K562 (cell line): ENCODE data around the gene SRCAP. TPM values are rescaled to one million over a fixed set of nuclear protein-coding genes. Genes with fewer than 3 reads are reported as not detected.

ENCODE experiments used
- ETS2 ChIP-seq: IDR thresholded peaks from 2 replicates; pipeline ENCODE4 v1.6.1; 2016; ENCODE audit warnings: borderline replicate concordance, missing genetic modification characterization, mild to moderate bottlenecking, moderate library complexity, missing compliant biosample characterization; ENCODE audit not compliant: poor library complexity, severe bottlenecking
- FOSL1 ChIP-seq: fragments of 200-800 bp; sonication (Bioruptor generic); conservative IDR thresholded peaks from 2 replicates; pipeline ENCODE4 v1.6.1; 2016; ENCODE audit warnings: missing genetic modification characterization, missing compliant biosample characterization
- FOXA3 ChIP-seq, 2 experiments: fragments of 450-650 bp in 1 of 2; sonication (generic) in 1 of 2; formaldehyde crosslinking; IDR thresholded peaks in 1 of 2; conservative IDR thresholded peaks in 1 of 2; 2 replicates each; pipeline versions ENCODE4 v1.4.0 to v1.8.0; 2020 to 2022; ENCODE audit warnings: mild to moderate bottlenecking in 2 of 2, missing genetic modification reagents in 1 of 2
- FOXM1 ChIP-seq, 2 experiments: fragments of 450-650 bp in 1 of 2; sonication (generic) in 1 of 2; formaldehyde crosslinking in 1 of 2; IDR thresholded peaks; 2 replicates each; pipeline versions ENCODE4 v1.6.1 to v1.9.0; 2017 to 2022; ENCODE audit warnings: low read depth in 2 of 2, mild to moderate bottlenecking in 2 of 2, missing genetic modification reagents in 1 of 2, moderate library complexity in 1 of 2
- FOXP1 ChIP-seq: sonication (generic); formaldehyde crosslinking; IDR thresholded peaks from 2 replicates; pipeline ENCODE4 v1.8.0; 2022; ENCODE audit warnings: mild to moderate bottlenecking, missing genetic modification reagents
- GABPB1 ChIP-seq: sonication (generic); formaldehyde crosslinking; IDR thresholded peaks from 2 replicates; pipeline ENCODE4 v1.8.0; 2022; ENCODE audit warnings: mild to moderate bottlenecking, missing genetic modification reagents
- NCOA6 ChIP-seq: fragments of 450-650 bp; IDR thresholded peaks from 2 replicates; pipeline ENCODE4 v1.6.1; 2017; ENCODE audit warnings: mild to moderate bottlenecking
- NELFE ChIP-seq: IDR thresholded peaks from 2 replicates; pipeline ENCODE4 v1.6.1; 2011; ENCODE audit warnings: mild to moderate bottlenecking; ENCODE audit not compliant: insufficient read depth, insufficient read length
- NFATC3 ChIP-seq: fragments of 450-650 bp; IDR thresholded peaks from 2 replicates; pipeline ENCODE4 v1.6.1; 2017; ENCODE audit warnings: mild to moderate bottlenecking
- SMARCA4 ChIP-seq: fragments of 450-650 bp; IDR thresholded peaks from 2 replicates; pipeline ENCODE4 v1.6.1; 2016
- THAP12 ChIP-seq: fragments of 250-450 bp; sonication (Bioruptor Pico); IDR thresholded peaks from 2 replicates; pipeline ENCODE4 v1.9.0; 2021; ENCODE audit warnings: mild to moderate bottlenecking, inconsistent platforms
- ZKSCAN8 ChIP-seq: fragments of 200-800 bp; sonication (Bioruptor generic); IDR thresholded peaks from 2 replicates; pipeline ENCODE4 v1.6.1; 2016; ENCODE audit warnings: missing genetic modification characterization, missing compliant biosample characterization
- ZNF140 ChIP-seq: fragments of 250-450 bp; sonication (Bioruptor Pico); IDR thresholded peaks from 2 replicates; pipeline ENCODE4 v1.8.0; 2021; ENCODE audit warnings: moderate library complexity, mild to moderate bottlenecking, inconsistent platforms
- ZNF431 ChIP-seq: sonication (generic); formaldehyde crosslinking; IDR thresholded peaks from 2 replicates; pipeline ENCODE4 v1.8.0; 2022; ENCODE audit warnings: mild to moderate bottlenecking, missing genetic modification reagents
- ZNF436 ChIP-seq: fragments of 250-450, 450-650 bp; sonication (Bioruptor Pico); formaldehyde crosslinking; IDR thresholded peaks from 2 replicates; pipeline ENCODE4 v1.7.0; 2020; ENCODE audit warnings: mild to moderate bottlenecking
- ZNF76 ChIP-seq: fragments of 250-450 bp; sonication (Bioruptor Pico); IDR thresholded peaks from 2 replicates; pipeline ENCODE4 v1.4.0; 2020; ENCODE audit warnings: mild to moderate bottlenecking, moderate library complexity, borderline replicate concordance
- ZNF830 ChIP-seq: fragments of 250-450 bp; sonication (Bioruptor Pico); IDR thresholded peaks from 2 replicates; pipeline ENCODE4 v1.5.0; 2021; ENCODE audit warnings: mild to moderate bottlenecking
- polyA plus RNA-seq, 8 experiments: library from polyadenylated mRNA; depleted of rRNA in 4 of 8; stranded (reverse) in 5 of 8; unstranded in 3 of 8; fragments of >200 nt; fragmentation: Nextera tagmentation in 2 of 8; fragmentation: Illumina TruSeq in 1 of 8; extraction: Ambion mirVana in 2 of 8; extraction: Trizol in 1 of 8; gene quantifications; 2 replicates each; pipeline versions ENCODE4 v1.2.1 to v1.2.3, GENCODE V29; 2011 to 2014; ENCODE audit warnings: inconsistent platforms in 1 of 8, missing spikeins in 1 of 8
- total RNA-seq, 7 experiments: library from RNA; depleted of rRNA in 6 of 7; stranded (reverse); fragments of >200 nt in 6 of 7; fragmentation: Illumina TruSeq in 2 of 7; extraction: Trizol in 2 of 7; gene quantifications; 2 replicates each; pipeline versions ENCODE4 v1.2.1 to v1.2.3, GENCODE V29; 2011 to 2021; ENCODE audit warnings: low replicate concordance in 1 of 7
- TF ChIP-seq, protein P1 (sequence below): fragments of 450-650 bp; IDR thresholded peaks from 2 replicates; pipeline ENCODE4 v1.6.1; 2017; ENCODE audit warnings: antibody characterized with exemption
- TF ChIP-seq, protein P2 (sequence below): IDR thresholded peaks from 2 replicates; pipeline ENCODE4 v1.6.1; 2016; ENCODE audit warnings: missing genetic modification characterization, missing compliant biosample characterization
- TF ChIP-seq, protein P3 (sequence below): sonication (generic); formaldehyde crosslinking; IDR thresholded peaks from 2 replicates; pipeline ENCODE4 v1.8.0; 2022; ENCODE audit warnings: missing genetic modification reagents, mild to moderate bottlenecking, borderline replicate concordance

SRCAP gene
- total and polyA plus RNA-seq, 9 of the 15 experiments (the other 6 are each of a cell fraction or from before 2014, with no cell fraction given): 0.21 to 62.6 (median 5.8) TPM

- TF ChIP-seq, protein P1, sequence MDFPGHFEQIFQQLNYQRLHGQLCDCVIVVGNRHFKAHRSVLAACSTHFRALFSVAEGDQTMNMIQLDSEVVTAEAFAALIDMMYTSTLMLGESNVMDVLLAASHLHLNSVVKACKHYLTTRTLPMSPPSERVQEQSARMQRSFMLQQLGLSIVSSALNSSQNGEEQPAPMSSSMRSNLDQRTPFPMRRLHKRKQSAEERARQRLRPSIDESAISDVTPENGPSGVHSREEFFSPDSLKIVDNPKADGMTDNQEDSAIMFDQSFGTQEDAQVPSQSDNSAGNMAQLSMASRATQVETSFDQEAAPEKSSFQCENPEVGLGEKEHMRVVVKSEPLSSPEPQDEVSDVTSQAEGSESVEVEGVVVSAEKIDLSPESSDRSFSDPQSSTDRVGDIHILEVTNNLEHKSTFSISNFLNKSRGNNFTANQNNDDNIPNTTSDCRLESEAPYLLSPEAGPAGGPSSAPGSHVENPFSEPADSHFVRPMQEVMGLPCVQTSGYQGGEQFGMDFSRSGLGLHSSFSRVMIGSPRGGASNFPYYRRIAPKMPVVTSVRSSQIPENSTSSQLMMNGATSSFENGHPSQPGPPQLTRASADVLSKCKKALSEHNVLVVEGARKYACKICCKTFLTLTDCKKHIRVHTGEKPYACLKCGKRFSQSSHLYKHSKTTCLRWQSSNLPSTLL: no peak
- TF ChIP-seq ZNF830 (CRISPR knock-in tag) (no peak), FOXP1 (CRISPR knock-in tag) (peak; percentile 31; the same call in 1 of the 2 replicates), ZKSCAN8 (CRISPR knock-in tag) (no peak), GABPB1 (CRISPR knock-in tag) (peak; percentile 24; the same call in 1 of the 2 replicates), NFATC3 (no peak), FOXM1 (IDR thresholded peaks at IDR 0.05; ENCODE audit: low read depth) (no peak), FOXM1 (CRISPR knock-in tag; IDR thresholded peaks at IDR 0.05; ENCODE audit: low read depth) (no peak), ZNF436 (no peak), SMARCA4 (0 out of 2 replicates have a peak, but pooled peaks have one; percentile 10), ZNF431 (no peak), THAP12 (CRISPR knock-in tag) (no peak), NELFE (no peak), ZNF140 (CRISPR knock-in tag) (no peak), NCOA6 (no peak), ZNF76 (no peak), ETS2 (tag) (no peak), FOSL1 (tag) (no peak), FOXA3 (CRISPR knock-in tag; conservative IDR thresholded peaks at IDR 0.05 in 1 of 2, IDR thresholded peaks at IDR 0.05 in 1 of 2) (no peak; a peak in 1 of 4 replicates)
- TF ChIP-seq, protein P2, sequence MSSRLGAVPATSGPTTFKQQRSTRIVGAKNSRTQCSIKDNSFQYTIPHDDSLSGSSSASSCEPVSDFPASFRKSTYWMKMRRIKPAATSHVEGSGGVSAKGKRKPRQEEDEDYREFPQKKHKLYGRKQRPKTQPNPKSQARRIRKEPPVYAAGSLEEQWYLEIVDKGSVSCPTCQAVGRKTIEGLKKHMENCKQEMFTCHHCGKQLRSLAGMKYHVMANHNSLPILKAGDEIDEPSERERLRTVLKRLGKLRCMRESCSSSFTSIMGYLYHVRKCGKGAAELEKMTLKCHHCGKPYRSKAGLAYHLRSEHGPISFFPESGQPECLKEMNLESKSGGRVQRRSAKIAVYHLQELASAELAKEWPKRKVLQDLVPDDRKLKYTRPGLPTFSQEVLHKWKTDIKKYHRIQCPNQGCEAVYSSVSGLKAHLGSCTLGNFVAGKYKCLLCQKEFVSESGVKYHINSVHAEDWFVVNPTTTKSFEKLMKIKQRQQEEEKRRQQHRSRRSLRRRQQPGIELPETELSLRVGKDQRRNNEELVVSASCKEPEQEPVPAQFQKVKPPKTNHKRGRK (tag): no peak
- TF ChIP-seq, protein P3, sequence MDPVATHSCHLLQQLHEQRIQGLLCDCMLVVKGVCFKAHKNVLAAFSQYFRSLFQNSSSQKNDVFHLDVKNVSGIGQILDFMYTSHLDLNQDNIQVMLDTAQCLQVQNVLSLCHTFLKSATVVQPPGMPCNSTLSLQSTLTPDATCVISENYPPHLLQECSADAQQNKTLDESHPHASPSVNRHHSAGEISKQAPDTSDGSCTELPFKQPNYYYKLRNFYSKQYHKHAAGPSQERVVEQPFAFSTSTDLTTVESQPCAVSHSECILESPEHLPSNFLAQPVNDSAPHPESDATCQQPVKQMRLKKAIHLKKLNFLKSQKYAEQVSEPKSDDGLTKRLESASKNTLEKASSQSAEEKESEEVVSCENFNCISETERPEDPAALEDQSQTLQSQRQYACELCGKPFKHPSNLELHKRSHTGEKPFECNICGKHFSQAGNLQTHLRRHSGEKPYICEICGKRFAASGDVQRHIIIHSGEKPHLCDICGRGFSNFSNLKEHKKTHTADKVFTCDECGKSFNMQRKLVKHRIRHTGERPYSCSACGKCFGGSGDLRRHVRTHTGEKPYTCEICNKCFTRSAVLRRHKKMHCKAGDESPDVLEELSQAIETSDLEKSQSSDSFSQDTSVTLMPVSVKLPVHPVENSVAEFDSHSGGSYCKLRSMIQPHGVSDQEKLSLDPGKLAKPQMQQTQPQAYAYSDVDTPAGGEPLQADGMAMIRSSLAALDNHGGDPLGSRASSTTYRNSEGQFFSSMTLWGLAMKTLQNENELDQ: no peak
Measured at GRCh38 chr16:30649725-30650368, 49.1 kb upstream of the SRCAP start (continued).
